PC-9 (cell line): ENCODE measurements around the gene RELCH. TPM values are rescaled to one million over a fixed set of nuclear protein-coding genes. Genes with fewer than 3 reads are reported as not detected.

Experiments
- BruUV-seq: library from RNA; stranded (reverse); fragments of 400-500 nt; replicated peaks from 2 replicates; lab custom pipeline; 2021; lab: Mats Ljungman, UMichigan
- CTCF ChIA-PET: fragments of 300-600 bp; sonication (Branson Sonifier 250); formaldehyde crosslinking; loops from one replicate; lab custom pipeline; 2022; ENCODE audit warnings: antibody characterized with exemption; lab: Charles Lee
- POLR2A ChIA-PET: fragments of 300-600 bp; sonication (Branson Sonifier 250); formaldehyde crosslinking; loops from one replicate; lab custom pipeline; 2022; ENCODE audit warnings: antibody characterized with exemption; ENCODE audit not compliant: unreplicated experiment; lab: Charles Lee
- DNase-seq, 2 experiments: peaks; one replicate each; pipeline versions ENCODE4 v3.0.0 to v3.0.0-alpha.2; 2015 to 2022; ENCODE audit warnings: mixed read lengths in 1 of 2
- H2AFZ ChIP-seq: fragments of 200-600 bp; sonication (generic); 2 replicates; pipeline ENCODE4 v1.8.1; 2017; ENCODE audit warnings: antibody characterized with exemption
- H3F3A ChIP-seq: fragments of 200-600 bp; sonication (generic); 2 replicates; pipeline ENCODE4 v1.8.1; 2017; ENCODE audit warnings: antibody characterized with exemption, mild to moderate bottlenecking, low read depth; ENCODE audit not compliant: insufficient read depth
- H3K27ac ChIP-seq: fragments of 200-600 bp; sonication (generic); 2 replicates; pipeline ENCODE4 v1.6.1; 2016; ENCODE audit warnings: mixed run types
- H3K27me3 ChIP-seq: fragments of 200-600 bp; sonication (generic); 2 replicates; pipeline ENCODE4 v1.6.1; 2016; ENCODE audit warnings: low read depth, mixed run types; ENCODE audit not compliant: insufficient read depth
- H3K36me3 ChIP-seq: fragments of 200-600 bp; sonication (generic); 2 replicates; pipeline ENCODE4 v1.6.1; 2016; ENCODE audit warnings: low read depth, mixed run types
- H3K4me1 ChIP-seq: fragments of 200-600 bp; sonication (generic); replicated peaks from 2 replicates; pipeline ENCODE4 v1.6.1; 2016; ENCODE audit warnings: mixed run types; ENCODE audit not compliant: insufficient read depth
- H3K4me2 ChIP-seq: fragments of 200-600 bp; sonication (generic); 2 replicates; pipeline ENCODE4 v1.6.1; 2017; ENCODE audit warnings: mixed run types
- H3K4me3 ChIP-seq: fragments of 200-600 bp; sonication (generic); 2 replicates; pipeline ENCODE4 v1.6.1; 2016; ENCODE audit warnings: mixed run types
- H3K79me2 ChIP-seq: fragments of 200-600 bp; sonication (generic); 2 replicates; pipeline ENCODE4 v1.6.1; 2017; ENCODE audit warnings: low read depth, mixed run types
- H3K9me2 ChIP-seq: fragments of 200-600 bp; sonication (generic); 2 replicates; pipeline ENCODE4 v1.8.1; 2017; ENCODE audit warnings: mild to moderate bottlenecking; ENCODE audit not compliant: insufficient read depth
- H3K9me3 ChIP-seq: fragments of 200-600 bp; sonication (generic); 2 replicates; pipeline ENCODE4 v1.8.1; 2016; ENCODE audit warnings: low read depth; ENCODE audit not compliant: insufficient read depth
- H4K20me1 ChIP-seq: fragments of 200-600 bp; sonication (generic); 2 replicates; pipeline ENCODE4 v1.8.1; 2017; ENCODE audit not compliant: insufficient read depth
- EZH2 ChIP-seq: fragments of 200-600 bp; sonication (generic); IDR thresholded peaks from 2 replicates; pipeline ENCODE4 v1.8.0; 2017; ENCODE audit warnings: antibody characterized with exemption, low read depth
- intact Hi-C: fragments of 100-400 bp; cut with micrococcal nuclease; formaldehyde crosslinking; loops from one replicate; pipeline ENCODE4 v1.10.0; 2022; ENCODE audit not compliant: unreplicated experiment
- total RNA-seq: library from RNA; stranded (reverse); gene quantifications from 2 replicates; pipeline ENCODE4 v1.2.3, GENCODE V29; 2021
- TF ChIP-seq, protein P1 (sequence below): fragments of 200-600 bp; sonication (generic); conservative IDR thresholded peaks from 2 replicates; pipeline ENCODE4 v1.6.1; 2017; ENCODE audit warnings: mixed run types, antibody characterized with exemption, mild to moderate bottlenecking, moderate library complexity

RELCH gene
- total RNA-seq, 1 experiment from 2014 or later = 20.1 TPM

DNA sequence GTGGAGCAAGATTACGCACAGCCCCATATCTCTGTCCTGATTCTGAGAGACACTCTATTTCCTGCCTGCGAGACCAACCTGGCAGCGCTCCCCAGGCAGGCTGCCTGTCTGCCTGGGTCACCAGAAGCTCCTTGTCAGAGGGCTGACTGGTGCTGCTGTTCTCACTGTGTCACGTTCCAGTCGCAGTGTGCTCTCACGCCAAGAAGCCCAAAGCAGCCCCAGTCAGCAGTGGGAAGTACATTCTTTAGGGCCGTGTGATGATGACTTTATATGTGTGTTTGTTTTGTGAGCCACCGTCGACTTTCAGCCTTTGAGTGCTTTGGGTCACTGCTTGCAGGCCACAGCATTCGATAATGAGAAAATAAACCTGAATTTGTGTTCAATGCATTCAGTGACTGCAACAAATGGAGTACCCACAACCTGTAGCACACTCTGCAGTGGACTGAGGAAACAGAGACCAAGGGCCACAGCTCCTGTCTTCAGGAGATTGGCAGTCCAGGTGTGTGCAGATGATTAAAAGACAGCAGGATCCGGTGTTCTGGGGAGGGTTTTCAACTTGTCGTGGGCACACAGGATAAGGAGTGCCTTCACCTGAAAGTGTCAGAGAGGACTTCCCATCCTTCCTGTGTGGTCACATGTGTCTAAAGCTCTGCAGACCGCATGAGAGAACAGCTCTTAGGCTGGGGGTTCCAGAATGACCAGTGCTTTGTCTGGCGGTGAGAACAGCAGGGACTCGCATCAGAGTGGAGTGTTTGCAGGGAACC is 142.8 kb downstream of the RELCH start:
- Histone ChIP-seq H3K9me2 (no peaks in the 10 kb centered on the region), H4K20me1 (no peaks in the 10 kb centered on the region), H3K9me3 (no peaks in the 10 kb centered on the region), H2AFZ (no peak overlapping the region), H3K27me3 (no peaks in the 10 kb centered on the region), H3F3A (no peaks in the 10 kb centered on the region), H3K4me3 (no peak overlapping the region), H3K36me3 (no peaks in the 10 kb centered on the region), H3K27ac (no peak overlapping the region), H3K4me2 (no peak overlapping the region), H3K79me2 (no peaks in the 10 kb centered on the region), H3K4me1 (peaks cover 11% of the 10 kb centered on the region; the same call in 1 of the 2 replicates)
- no TSS peak for BruUV-seq
- DNase-seq = peak in 1 of 2 experiments; percentile 40
- intact Hi-C loops = loop anchor here (2.0 to 10.0 kb wide), 5 partner anchors 59 to 195 kb away; partner anchors contain the start of genes PIGN, RELCH and ZCCHC2
- ChIA-PET CTCF (no interaction called here), POLR2A (no interaction called here)
- TF ChIP-seq, protein P1, sequence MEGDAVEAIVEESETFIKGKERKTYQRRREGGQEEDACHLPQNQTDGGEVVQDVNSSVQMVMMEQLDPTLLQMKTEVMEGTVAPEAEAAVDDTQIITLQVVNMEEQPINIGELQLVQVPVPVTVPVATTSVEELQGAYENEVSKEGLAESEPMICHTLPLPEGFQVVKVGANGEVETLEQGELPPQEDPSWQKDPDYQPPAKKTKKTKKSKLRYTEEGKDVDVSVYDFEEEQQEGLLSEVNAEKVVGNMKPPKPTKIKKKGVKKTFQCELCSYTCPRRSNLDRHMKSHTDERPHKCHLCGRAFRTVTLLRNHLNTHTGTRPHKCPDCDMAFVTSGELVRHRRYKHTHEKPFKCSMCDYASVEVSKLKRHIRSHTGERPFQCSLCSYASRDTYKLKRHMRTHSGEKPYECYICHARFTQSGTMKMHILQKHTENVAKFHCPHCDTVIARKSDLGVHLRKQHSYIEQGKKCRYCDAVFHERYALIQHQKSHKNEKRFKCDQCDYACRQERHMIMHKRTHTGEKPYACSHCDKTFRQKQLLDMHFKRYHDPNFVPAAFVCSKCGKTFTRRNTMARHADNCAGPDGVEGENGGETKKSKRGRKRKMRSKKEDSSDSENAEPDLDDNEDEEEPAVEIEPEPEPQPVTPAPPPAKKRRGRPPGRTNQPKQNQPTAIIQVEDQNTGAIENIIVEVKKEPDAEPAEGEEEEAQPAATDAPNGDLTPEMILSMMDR = no peak
- no peak for TF ChIP-seq EZH2

GRCh38 chr18:62330650-62331049 is 143.6 kb downstream of the RELCH start:
- Histone ChIP-seq H3K36me3 (no peaks in the 10 kb centered on the region), H3K4me2 (no peak overlapping the region), H4K20me1 (no peaks in the 10 kb centered on the region), H3F3A (no peaks in the 10 kb centered on the region), H3K27me3 (no peaks in the 10 kb centered on the region), H3K4me1 (peaks cover 11% of the 10 kb centered on the region; the same call in 1 of the 2 replicates), H3K4me3 (no peak overlapping the region), H3K9me2 (no peaks in the 10 kb centered on the region), H2AFZ (no peak overlapping the region), H3K79me2 (no peaks in the 10 kb centered on the region), H3K27ac (no peak overlapping the region), H3K9me3 (no peaks in the 10 kb centered on the region)
- CTCF ChIA-PET = no interaction called here
- TF ChIP-seq EZH2 = no peak
- TF ChIP-seq, protein P1 = no peak
- intact Hi-C loops = no loop called here
- DNase-seq = no peak
- BruUV-seq = no TSS peak
- POLR2A ChIA-PET = no interaction called here

GRCh38 chr18:62331581-62332356 is 144.7 kb downstream of the RELCH start:
- Histone ChIP-seq H3K4me1 (peaks cover 7% of the 10 kb centered on the region; the same call in 1 of the 2 replicates), H4K20me1 (no peaks in the 10 kb centered on the region), H3F3A (no peaks in the 10 kb centered on the region), H2AFZ (no peak overlapping the region), H3K4me3 (no peak overlapping the region), H3K36me3 (no peaks in the 10 kb centered on the region), H3K79me2 (no peaks in the 10 kb centered on the region), H3K27me3 (no peaks in the 10 kb centered on the region), H3K9me3 (no peaks in the 10 kb centered on the region), H3K4me2 (no peak overlapping the region), H3K9me2 (no peaks in the 10 kb centered on the region), H3K27ac (no peak overlapping the region)
- CTCF ChIA-PET = no interaction called here
- intact Hi-C loops = no loop called here
- no TSS peak for BruUV-seq
- TF ChIP-seq, protein P1 = no peak
- TF ChIP-seq EZH2 = no peak
- POLR2A ChIA-PET = no interaction called here
- DNase-seq = no peak
